Retinal pigment epithelial cell (primary cell): ENCODE measurements around the gene GFPT2.

Source experiments
- DNase-seq: peaks from one replicate; pipeline ENCODE4 v3.0.0-alpha.2; 2010; ENCODE audit warnings: low read depth
- H3K4me3 ChIP-seq: 2 replicates; pipeline ENCODE4 v1.5.1; 2011; ENCODE audit warnings: mild to moderate bottlenecking, low read length, control low read depth, moderate library complexity
- CTCF ChIP-seq: conservative IDR thresholded peaks from 2 replicates; pipeline ENCODE4 v1.5.1; 2011; ENCODE audit warnings: low read depth, low read length, control low read depth, inconsistent platforms

GFPT2 gene

DNA sequence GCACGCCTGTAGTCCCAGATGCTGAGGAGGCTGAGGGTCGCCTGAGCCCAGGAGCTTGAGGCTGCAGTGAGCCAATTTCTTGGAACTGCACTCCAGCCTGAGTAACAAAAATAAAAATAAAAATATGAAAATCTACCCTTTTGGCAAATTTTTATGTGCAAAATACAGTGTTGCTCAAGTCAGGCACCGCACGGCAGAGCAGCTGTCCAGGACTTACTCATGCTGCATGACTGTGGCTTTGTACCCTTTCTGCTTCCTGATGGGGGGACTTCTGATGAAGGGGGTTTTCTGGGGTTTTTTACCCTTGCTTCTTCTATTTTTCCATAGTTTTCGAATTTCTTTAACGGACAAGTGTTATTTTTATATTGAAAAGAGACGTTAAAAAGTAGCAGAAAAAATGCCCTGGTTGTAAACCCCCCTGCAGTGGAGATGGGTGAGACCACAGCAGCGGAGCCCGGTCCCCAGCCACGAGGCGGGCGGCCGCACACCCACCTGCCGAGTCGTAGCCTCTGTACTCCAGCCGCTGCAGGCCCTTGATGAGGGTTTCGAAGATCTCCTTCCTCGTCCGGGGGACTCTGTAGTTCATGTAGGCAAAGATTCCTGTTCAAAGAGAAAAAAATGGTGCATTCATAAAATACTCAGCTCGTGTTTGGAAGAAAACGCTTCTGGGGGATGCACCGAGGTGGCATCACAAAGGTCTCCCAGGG, 15.0 kb downstream of the GFPT2 start:
- no peak for DNase-seq
- H3K4me3 ChIP-seq: no peak overlapping the region
- TF ChIP-seq CTCF: no peak

DNA sequence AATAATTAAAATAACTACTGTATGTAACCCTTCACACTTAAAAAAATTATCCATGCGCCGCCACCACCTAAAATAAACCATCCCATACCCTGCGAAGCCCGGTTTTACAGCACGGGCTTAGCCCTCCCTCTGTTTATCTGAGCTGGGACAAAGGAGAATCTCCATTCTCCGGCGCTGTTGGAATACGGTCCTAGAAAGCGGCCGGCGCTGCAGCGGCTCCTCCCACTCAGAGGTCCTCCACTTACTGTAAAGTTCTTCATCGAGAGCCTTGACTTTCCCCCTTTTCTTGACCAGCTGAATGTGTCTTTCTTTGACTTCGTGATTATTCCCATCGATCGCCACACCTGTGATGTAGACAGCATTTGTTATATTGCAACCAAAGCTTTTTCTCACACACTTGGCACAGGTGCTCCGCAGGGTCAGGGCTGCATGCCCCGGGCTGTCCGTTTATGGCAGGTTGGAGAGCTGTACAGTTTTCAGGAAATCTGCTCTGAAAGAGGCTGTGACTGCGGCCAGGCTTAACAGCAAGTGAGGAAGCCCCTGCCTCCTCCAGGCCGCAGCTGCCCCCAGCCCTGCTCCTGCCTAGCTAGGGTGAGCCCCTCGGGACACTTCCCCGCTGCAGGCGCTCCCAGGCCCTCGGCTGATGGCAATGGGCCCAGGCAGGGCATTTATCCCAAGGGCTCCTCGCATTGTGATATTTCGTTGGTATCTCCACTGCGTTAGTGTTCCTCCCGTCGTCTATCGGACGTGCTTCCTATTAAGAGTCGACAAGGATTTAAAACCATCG, 16.7 kb downstream of the GFPT2 start:
- H3K4me3 ChIP-seq: no peak overlapping the region
- no peak for TF ChIP-seq CTCF
- DNase-seq: no peak

DNA sequence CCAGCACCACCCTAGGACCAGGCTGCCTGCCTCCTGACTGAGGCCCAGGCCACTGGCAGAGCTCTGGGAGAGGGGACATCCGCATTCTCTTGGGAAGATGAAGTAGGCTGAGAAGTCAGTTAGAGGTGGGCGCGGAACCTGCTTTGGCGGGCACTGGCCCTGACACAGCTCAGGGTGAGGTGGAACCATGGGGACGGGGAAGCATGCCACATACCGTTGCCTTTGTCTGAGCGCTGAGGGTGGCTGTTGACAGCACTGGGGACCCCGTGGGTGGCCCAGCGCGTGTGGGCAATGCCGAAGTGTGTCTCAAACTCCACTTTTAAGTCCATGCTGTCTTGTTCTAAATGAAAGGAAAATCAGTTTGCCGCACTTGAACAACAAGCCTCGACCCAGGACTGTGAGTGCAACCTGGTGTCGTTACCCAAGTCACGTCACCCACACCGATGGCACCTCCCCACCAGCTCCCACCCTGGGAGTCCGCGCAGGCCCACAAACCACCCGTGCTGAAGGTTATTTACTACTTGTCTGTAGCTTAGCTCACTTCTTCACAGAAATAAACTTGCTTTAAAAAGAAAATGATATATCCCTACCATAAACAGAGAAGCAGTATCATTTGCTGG, 17.4 kb downstream of the GFPT2 start:
- DNase-seq: no peak
- TF ChIP-seq CTCF: no peak
- no peak overlapping the region for H3K4me3 ChIP-seq

GRCh38 chr5:180334751-180335613, 18.2 kb downstream of the GFPT2 start:
- no peak overlapping the region for H3K4me3 ChIP-seq
- DNase-seq: no peak
- no peak for TF ChIP-seq CTCF

DNA sequence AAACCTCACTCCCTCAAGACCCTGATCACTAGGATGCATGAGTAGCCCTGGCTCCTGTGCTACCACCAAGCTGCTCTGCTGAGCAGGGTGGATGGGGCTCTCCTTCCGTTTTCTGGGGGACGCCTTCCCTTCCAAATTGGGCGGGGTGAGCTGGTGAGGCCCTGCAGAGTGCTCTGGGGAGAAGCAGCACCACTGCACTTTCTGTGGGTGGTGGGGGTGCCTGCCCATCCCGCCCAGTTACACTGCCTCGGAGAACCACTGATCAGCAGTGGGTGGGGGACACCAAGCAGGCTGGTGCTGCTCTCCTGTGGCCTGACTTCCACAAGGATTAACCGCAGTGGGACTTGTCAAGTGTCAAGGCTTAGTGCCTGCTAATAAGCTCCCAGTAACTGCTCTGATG, 19.0 kb downstream of the GFPT2 start:
- no peak for TF ChIP-seq CTCF
- no peak overlapping the region for H3K4me3 ChIP-seq
- DNase-seq: no peak

DNA sequence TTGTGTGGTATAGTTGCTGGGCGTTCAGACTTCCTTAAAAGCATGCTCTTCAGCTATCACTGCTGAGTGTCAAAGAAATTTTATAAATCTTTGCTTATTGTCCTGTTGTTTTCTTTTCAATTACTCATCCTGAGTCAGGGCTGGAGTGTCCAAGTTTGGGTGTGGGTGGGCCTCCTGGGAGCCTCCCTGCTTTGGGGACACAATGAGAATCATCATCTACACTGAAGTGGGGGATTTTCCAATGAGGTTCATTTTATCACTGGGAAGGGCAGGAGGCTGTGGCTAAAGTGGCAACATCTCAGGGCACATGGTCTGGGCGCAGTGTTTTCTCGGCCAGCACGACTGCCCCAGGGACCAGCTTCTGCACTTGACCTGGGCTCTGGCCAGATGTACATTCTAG, 19.5 kb downstream of the GFPT2 start:
- no peak for DNase-seq
- no peak overlapping the region for H3K4me3 ChIP-seq
- TF ChIP-seq CTCF: no peak
